Epithelial cell of proximal tubule (primary cell): ENCODE measurements around the gene GAREM1. TPM values are rescaled to one million over a fixed set of nuclear protein-coding genes. Genes with fewer than 3 reads are reported as not detected.

Source experiments
- DNase-seq: peaks from one replicate; pipeline ENCODE4 v3.0.0-alpha.2; 2011; ENCODE audit warnings: low read depth
- H3K4me3 ChIP-seq: 2 replicates; pipeline ENCODE4 v1.5.1; 2011; ENCODE audit warnings: low read depth, mild to moderate bottlenecking, low read length
- CTCF ChIP-seq: conservative IDR thresholded peaks from 2 replicates; pipeline ENCODE4 v1.5.1; 2012; ENCODE audit warnings: low read depth, mild to moderate bottlenecking, low read length
- total RNA-seq: library from RNA; depleted of rRNA; stranded (reverse); fragments of >200 nt; gene quantifications from 2 replicates; pipeline ENCODE4 v1.2.3, GENCODE V29; 2015

Gene GAREM1
- total RNA-seq, 1 donor from 2014 or later = 3.1 TPM

GRCh38 chr18:32427084-32427900 is 43.4 kb downstream of the GAREM1 start:
- DNase-seq = no peak
- no peak overlapping the region for H3K4me3 ChIP-seq
- no peak for TF ChIP-seq CTCF

- TF ChIP-seq CTCF = no peak
- H3K4me3 ChIP-seq = no peak overlapping the region
- peak; percentile 41 for DNase-seq
Observed at GRCh38 chr18:32425466-32425865, 45.2 kb downstream of the GAREM1 start.

DNA sequence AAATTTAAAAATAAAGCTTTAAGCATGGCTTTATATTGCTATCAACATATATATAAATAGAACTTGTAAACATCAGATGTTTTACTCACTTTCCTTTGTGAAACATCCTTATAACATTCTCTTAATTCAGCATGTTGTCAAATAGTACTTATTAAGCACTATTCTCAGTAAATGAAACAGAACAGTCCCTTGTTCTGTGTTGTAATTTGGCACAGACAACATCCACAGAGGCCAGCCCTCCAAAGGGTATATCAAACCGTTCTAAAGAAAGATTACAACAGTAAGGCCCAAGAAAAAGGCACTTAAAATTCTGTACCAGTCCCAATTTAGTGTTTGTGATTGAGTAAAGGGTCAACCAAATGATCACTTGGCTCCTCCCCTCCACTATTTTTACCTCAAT is 46.0 kb downstream of the GAREM1 start:
- no peak for TF ChIP-seq CTCF
- H3K4me3 ChIP-seq = no peak overlapping the region
- DNase-seq = no peak

DNA sequence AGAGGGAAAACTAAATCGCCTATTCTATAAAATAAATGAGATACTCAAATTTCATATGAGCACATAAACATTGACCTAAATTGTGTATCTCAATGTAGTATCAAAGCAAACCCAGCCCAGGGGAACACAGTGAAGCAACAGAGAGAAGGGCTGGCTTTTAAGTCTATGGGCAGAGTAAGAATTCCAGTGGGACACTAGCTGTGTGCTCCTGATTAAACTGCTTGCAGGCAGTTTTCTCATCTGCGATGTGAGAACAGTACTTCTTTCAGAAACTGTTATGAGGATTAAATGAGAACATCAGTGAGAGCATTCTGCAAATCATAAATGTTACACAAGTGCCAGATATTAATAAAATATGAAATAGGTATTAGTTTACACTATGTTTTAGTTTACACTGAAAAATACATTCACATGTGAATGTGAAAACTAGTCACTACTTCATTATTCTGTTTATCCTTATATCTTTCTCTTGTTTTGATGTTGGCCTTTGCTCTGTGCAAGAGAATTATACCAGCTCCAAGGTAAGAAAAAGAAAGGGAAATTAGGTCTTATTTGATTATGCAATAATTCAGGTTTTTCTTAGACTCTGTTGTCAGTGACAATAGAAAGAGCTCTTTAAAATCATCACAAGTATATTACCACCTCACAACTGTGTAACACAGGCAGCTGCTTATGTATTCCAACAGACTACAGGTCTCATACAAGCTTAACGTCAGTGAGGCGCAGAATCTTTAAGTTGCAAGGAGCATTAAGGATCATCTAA is 47.5 kb downstream of the GAREM1 start:
- H3K4me3 ChIP-seq = no peak overlapping the region
- TF ChIP-seq CTCF = no peak
- DNase-seq = no peak

DNA sequence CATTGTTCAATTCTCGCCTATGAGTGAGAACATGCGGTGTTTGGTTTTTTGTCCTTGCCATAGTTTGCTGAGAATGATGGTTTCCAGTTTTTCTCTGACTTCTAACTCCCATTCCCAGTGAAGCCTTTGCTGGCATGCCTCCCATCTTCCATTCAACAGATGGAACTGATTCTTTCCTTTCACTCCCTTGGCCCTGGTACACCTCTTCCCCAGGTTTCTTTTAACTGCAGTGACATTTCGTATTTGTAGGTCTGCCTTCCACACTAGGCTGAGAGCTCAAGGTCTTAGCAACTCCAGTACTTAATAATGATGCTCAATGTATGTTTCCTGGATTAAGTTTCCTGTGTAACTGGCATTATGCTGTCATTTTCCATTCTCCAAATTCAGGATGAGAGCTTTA is 48.5 kb downstream of the GAREM1 start:
- DNase-seq = no peak
- TF ChIP-seq CTCF = no peak
- H3K4me3 ChIP-seq = no peak overlapping the region

- no peak for TF ChIP-seq CTCF
- no peak overlapping the region for H3K4me3 ChIP-seq
- no peak for DNase-seq
Observed at GRCh38 chr18:32420084-32420750, 50.5 kb downstream of the GAREM1 start.
